SK-N-SH (cell line): Measurements from ENCODE around the gene TNFRSF4. TPM values are rescaled to one million over a fixed set of nuclear protein-coding genes. Genes with fewer than 3 reads are reported as not detected.

ENCODE experiments used
- CTCF ChIA-PET: fragments of 300-600, 350-600 bp; formaldehyde crosslinking; extraction: SDS; loops from one replicate; lab custom pipeline; 2021; lab: Yijun Ruan, JAX
- POLR2A ChIA-PET: fragments of 350-600 bp; sonication (Branson Sonifier 250); formaldehyde crosslinking; extraction: SDS; loops from one replicate; lab custom pipeline; 2020; ENCODE audit warnings: antibody characterized with exemption, inconsistent platforms; lab: Yijun Ruan, JAX
- DNase-seq: peaks from one replicate; pipeline ENCODE4 v3.0.0; 2012
- H2AFZ ChIP-seq: fragments of 200-600 bp; sonication (generic); 2 replicates; pipeline ENCODE4 v1.8.1; 2016; ENCODE audit warnings: antibody characterized with exemption, mild to moderate bottlenecking, low read depth
- H3F3A ChIP-seq: fragments of 200-600 bp; sonication (generic); replicated peaks from 2 replicates; pipeline ENCODE3; 2016; ENCODE audit warnings: antibody characterized with exemption, mild to moderate bottlenecking; ENCODE audit not compliant: insufficient read depth
- H3K27ac ChIP-seq, 2 experiments: fragments of 200-500 bp in 1 of 2; fragments of 200-600 bp in 1 of 2; sonication (Bioruptor generic) in 1 of 2; sonication (generic), shearing (Covaris generic) in 1 of 2; 2 replicates each; pipeline versions ENCODE4 v1.5.1 to v1.6.1; 2014 to 2016; ENCODE audit warnings: low read depth in 2 of 2, inconsistent platforms in 1 of 2, low read length in 1 of 2, mild to moderate bottlenecking in 1 of 2, mixed read lengths in 1 of 2
- H3K27me3 ChIP-seq: fragments of 200-600 bp; sonication (generic), shearing (Covaris generic); 2 replicates; pipeline ENCODE4 v1.6.1; 2016; ENCODE audit warnings: mixed run types; ENCODE audit not compliant: insufficient read depth
- H3K36me3 ChIP-seq, 2 experiments: fragments of 200-500 bp in 1 of 2; fragments of 200-600 bp in 1 of 2; sonication (Bioruptor generic) in 1 of 2; sonication (generic) in 1 of 2; replicated peaks in 1 of 2; 2 replicates each; pipeline versions ENCODE3 to v1.5.1; 2014 to 2016; ENCODE audit warnings: low read length in 1 of 2, mild to moderate bottlenecking in 1 of 2; ENCODE audit not compliant: insufficient read depth in 2 of 2, control insufficient read depth in 1 of 2
- H3K4me1 ChIP-seq, 2 experiments: fragments of 200-500 bp in 1 of 2; fragments of 200-600 bp in 1 of 2; sonication (Bioruptor generic) in 1 of 2; sonication (generic), shearing (Covaris generic) in 1 of 2; 2 replicates each; pipeline versions ENCODE4 v1.5.1 to v1.6.1; 2014 to 2016; ENCODE audit warnings: low read depth in 1 of 2, low read length in 1 of 2, mixed run types in 1 of 2; ENCODE audit not compliant: insufficient read depth in 2 of 2, control insufficient read depth in 1 of 2
- H3K4me2 ChIP-seq: fragments of 200-600 bp; sonication (generic), shearing (Covaris generic); 2 replicates; pipeline ENCODE4 v1.6.1; 2017; ENCODE audit warnings: mixed run types
- H3K4me3 ChIP-seq, 2 experiments: fragments of 200-500 bp in 1 of 2; fragments of 200-600 bp in 1 of 2; sonication (Bioruptor generic) in 1 of 2; sonication (generic), shearing (Covaris generic) in 1 of 2; 2 replicates each; pipeline versions ENCODE4 v1.5.1 to v1.8.1; 2014 to 2016; ENCODE audit warnings: low read depth in 2 of 2, inconsistent platforms in 1 of 2, low read length in 1 of 2, mild to moderate bottlenecking in 1 of 2, mixed read lengths in 1 of 2, moderate library complexity in 1 of 2
- H3K79me2 ChIP-seq: fragments of 200-600 bp; sonication (generic); 2 replicates; pipeline ENCODE4 v1.8.1; 2017; ENCODE audit warnings: mild to moderate bottlenecking; ENCODE audit not compliant: insufficient read depth
- H3K9ac ChIP-seq: fragments of 200-600 bp; sonication (generic); 2 replicates; pipeline ENCODE4 v1.6.1; 2017; ENCODE audit warnings: mixed run types
- H3K9me2 ChIP-seq: fragments of 200-600 bp; sonication (generic); 2 replicates; pipeline ENCODE4 v1.6.1; 2017; ENCODE audit warnings: mixed run types
- H3K9me3 ChIP-seq: fragments of 200-600 bp; sonication (generic); 2 replicates; pipeline ENCODE4 v1.6.1; 2017; ENCODE audit warnings: mixed run types, mild to moderate bottlenecking, moderate library complexity
- H4K20me1 ChIP-seq: fragments of 200-600 bp; sonication (generic); 2 replicates; pipeline ENCODE4 v1.6.1; 2017; ENCODE audit warnings: mild to moderate bottlenecking, mixed run types; ENCODE audit not compliant: insufficient read depth
- FOXJ3 ChIP-seq: sonication (generic); formaldehyde crosslinking; IDR thresholded peaks from 2 replicates; pipeline ENCODE4 v1.5.1; 2020; ENCODE audit warnings: mild to moderate bottlenecking, missing genetic modification reagents
- JUND ChIP-seq: IDR thresholded peaks from 2 replicates; pipeline ENCODE4 v1.4.0; 2012
- MEF2A ChIP-seq: IDR thresholded peaks from 2 replicates; pipeline ENCODE4 v1.4.0; 2012; ENCODE audit warnings: low read depth, borderline replicate concordance
- NFIC ChIP-seq: IDR thresholded peaks from 2 replicates; pipeline ENCODE4 v1.4.0; 2012; ENCODE audit warnings: borderline replicate concordance
- NRF1 ChIP-seq: IDR thresholded peaks from 2 replicates; pipeline ENCODE4 v1.6.1; 2012; ENCODE audit warnings: low read depth, mild to moderate bottlenecking, low read length
- RAD21 ChIP-seq: IDR thresholded peaks from 2 replicates; pipeline ENCODE4 v1.6.1; 2012; ENCODE audit warnings: mild to moderate bottlenecking, low read length
- SIN3A ChIP-seq: IDR thresholded peaks from 2 replicates; pipeline ENCODE4 v1.6.1; 2012; ENCODE audit warnings: low read depth, mild to moderate bottlenecking, low read length, moderate library complexity, borderline replicate concordance
- TAF1 ChIP-seq: IDR thresholded peaks from 2 replicates; pipeline ENCODE4 v1.6.1; 2012; ENCODE audit warnings: low read depth, mild to moderate bottlenecking, low read length, moderate library complexity, borderline replicate concordance
- TCF12 ChIP-seq: IDR thresholded peaks from 2 replicates; pipeline ENCODE4 v1.4.0; 2012
- TEAD4 ChIP-seq: IDR thresholded peaks from 2 replicates; pipeline ENCODE4 v1.4.0; 2012; ENCODE audit warnings: mild to moderate bottlenecking, borderline replicate concordance; ENCODE audit not compliant: insufficient read depth
- WGBS: methylation state at CpG from one replicate; pipeline ENCODE4 v1.1.6; 2017; ENCODE audit warnings: low lambda C conversion rate; 5-methylcytosine and 5-hydroxymethylcytosine counted together
- polyA plus RNA-seq, 3 experiments: library from polyadenylated mRNA; depleted of rRNA; stranded (reverse); fragments of >200 nt; gene quantifications; 2 replicates each; pipeline ENCODE4 v1.2.3, GENCODE V29; 2012
- TF ChIP-seq, protein P1 (sequence below): fragments of 200-600 bp; sonication (generic); IDR thresholded peaks from 2 replicates; pipeline ENCODE4 v1.6.1; 2017; ENCODE audit warnings: antibody characterized with exemption, mild to moderate bottlenecking, moderate library complexity
- TF ChIP-seq, protein P2 (sequence below): fragments of 150-350 bp; IDR thresholded peaks from 2 replicates; pipeline ENCODE4 v1.6.1; 2017; ENCODE audit warnings: antibody characterized with exemption, low read length, low read depth, borderline replicate concordance
- TF ChIP-seq, protein P3 (sequence below): IDR thresholded peaks from 2 replicates; pipeline ENCODE4 v1.4.0; 2012; ENCODE audit warnings: low read depth
- TF ChIP-seq, protein P4 (sequence below): fragments of 150-350 bp; IDR thresholded peaks from 2 replicates; pipeline ENCODE4 v1.6.1; 2016; ENCODE audit warnings: mild to moderate bottlenecking, low read depth, low read length
- TF ChIP-seq, protein P5 (sequence below): IDR thresholded peaks from 2 replicates; pipeline ENCODE4; 2012
- TF ChIP-seq, protein P6 (sequence below): IDR thresholded peaks from 2 replicates; pipeline ENCODE4 v1.4.0; 2012; ENCODE audit warnings: low read depth, borderline replicate concordance
- TF ChIP-seq, protein P7 (sequence below): IDR thresholded peaks from 2 replicates; pipeline ENCODE4 v1.4.0; 2012; ENCODE audit warnings: low read depth, borderline replicate concordance

Gene TNFRSF4
- polyA plus RNA-seq, 1 of the 3 experiments (the other 2 are of a cell fraction): not detected

DNA sequence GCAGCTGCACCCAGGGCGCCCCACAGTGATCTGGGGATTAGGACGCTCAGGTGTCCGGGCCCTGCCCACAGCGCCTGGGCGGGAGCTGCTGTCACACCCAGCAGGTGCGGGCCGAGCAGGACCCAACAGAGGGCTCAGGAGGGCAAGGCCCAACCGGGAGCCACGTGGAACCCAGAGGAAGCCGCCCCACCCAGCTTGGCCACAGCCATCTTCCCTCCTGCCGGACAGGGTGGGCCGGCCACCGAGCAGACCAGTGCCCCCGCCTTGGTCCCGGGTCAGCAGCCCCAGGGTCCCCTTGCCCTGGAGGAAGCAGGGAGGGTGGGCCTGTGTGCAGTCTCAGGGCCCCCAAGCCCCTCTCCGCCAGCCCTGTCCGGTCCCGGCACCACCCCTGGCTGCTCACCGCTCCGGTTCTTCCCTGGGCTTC, 46.5 kb downstream of the TNFRSF4 start:
- Histone ChIP-seq H2AFZ (no peak overlapping the region), H3K9me3 (no peaks in the 10 kb centered on the region), H3F3A (no peaks in the 10 kb centered on the region), H3K4me2 (no peak overlapping the region), H3K4me3 (no peak overlapping the region), H3K27ac (no peak overlapping the region), H3K9me2 (no peaks in the 10 kb centered on the region), H3K27me3 (no peaks in the 10 kb centered on the region), H3K9ac (no peak overlapping the region), H3K79me2 (no peaks in the 10 kb centered on the region), H3K4me1 (no peaks in the 10 kb centered on the region), H4K20me1 (no peaks in the 10 kb centered on the region), H3K36me3 (no peaks in the 10 kb centered on the region)
- ChIA-PET CTCF (interaction anchor here (0.6 kb wide), 1 partner anchor 45 kb away, joined by 3 read pairs; no protein-coding TSS in a partner anchor), POLR2A (no interaction called here)
- no peak for DNase-seq
- no CpG with 5 or more reads among the region's 20 CpGs for WGBS
- no peak for TF ChIP-seq TAF1
- TF ChIP-seq, protein P1, sequence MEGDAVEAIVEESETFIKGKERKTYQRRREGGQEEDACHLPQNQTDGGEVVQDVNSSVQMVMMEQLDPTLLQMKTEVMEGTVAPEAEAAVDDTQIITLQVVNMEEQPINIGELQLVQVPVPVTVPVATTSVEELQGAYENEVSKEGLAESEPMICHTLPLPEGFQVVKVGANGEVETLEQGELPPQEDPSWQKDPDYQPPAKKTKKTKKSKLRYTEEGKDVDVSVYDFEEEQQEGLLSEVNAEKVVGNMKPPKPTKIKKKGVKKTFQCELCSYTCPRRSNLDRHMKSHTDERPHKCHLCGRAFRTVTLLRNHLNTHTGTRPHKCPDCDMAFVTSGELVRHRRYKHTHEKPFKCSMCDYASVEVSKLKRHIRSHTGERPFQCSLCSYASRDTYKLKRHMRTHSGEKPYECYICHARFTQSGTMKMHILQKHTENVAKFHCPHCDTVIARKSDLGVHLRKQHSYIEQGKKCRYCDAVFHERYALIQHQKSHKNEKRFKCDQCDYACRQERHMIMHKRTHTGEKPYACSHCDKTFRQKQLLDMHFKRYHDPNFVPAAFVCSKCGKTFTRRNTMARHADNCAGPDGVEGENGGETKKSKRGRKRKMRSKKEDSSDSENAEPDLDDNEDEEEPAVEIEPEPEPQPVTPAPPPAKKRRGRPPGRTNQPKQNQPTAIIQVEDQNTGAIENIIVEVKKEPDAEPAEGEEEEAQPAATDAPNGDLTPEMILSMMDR: no peak
- no peak for TF ChIP-seq NFIC
- TF ChIP-seq, protein P2, sequence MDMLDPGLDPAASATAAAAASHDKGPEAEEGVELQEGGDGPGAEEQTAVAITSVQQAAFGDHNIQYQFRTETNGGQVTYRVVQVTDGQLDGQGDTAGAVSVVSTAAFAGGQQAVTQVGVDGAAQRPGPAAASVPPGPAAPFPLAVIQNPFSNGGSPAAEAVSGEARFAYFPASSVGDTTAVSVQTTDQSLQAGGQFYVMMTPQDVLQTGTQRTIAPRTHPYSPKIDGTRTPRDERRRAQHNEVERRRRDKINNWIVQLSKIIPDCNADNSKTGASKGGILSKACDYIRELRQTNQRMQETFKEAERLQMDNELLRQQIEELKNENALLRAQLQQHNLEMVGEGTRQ: no peak
- no peak for TF ChIP-seq FOXJ3 (CRISPR knock-in tag)
- no peak for TF ChIP-seq NRF1

DNA sequence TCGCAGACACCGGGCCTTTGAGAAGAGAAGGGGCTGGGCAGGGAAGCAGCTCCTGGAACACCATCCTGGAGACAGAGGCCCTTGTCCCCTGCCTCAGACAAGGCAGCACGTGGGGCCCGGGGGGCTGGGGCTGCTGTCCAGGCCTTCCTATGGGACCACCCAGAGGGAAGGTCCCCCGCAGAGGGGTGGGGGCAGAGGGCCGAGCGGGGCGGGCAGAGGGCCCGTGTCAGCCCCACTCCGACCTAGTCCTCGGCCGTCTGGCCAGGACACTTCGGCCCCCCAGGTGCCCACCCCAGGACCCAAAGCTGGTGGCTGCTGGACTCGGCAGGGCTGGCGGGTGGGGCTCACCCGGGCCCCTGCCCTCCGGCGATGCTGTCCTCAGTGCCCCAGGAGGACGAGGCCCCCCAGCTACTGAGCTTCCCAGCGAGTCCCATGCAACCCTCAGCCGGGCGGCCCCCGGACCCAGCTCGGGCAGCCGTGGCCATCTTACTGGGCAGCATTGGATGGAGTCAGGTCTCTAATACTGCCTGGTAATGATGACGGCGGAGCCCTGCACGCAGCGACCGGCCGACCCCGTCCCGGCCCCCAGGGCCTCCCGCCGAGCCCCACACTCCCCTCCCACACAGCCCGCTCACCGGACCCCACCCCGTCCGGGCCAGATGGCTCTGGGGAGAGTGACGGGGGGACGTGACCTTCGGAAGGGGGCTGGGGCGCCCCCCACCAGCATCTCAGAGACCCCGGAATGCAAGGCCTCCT, 47.1 kb downstream of the TNFRSF4 start:
- no peaks in the 10 kb centered on the region for H3K9me3 ChIP-seq
- no peaks in the 10 kb centered on the region for H3K27me3 ChIP-seq
- ChIA-PET POLR2A (no interaction called here), CTCF (no interaction called here)
- no CpG with 5 or more reads among the region's 44 CpGs for WGBS
- H3K4me2 ChIP-seq: no peak overlapping the region
- no peaks in the 10 kb centered on the region for H3K79me2 ChIP-seq
- H3F3A ChIP-seq: no peaks in the 10 kb centered on the region
- H3K4me1 ChIP-seq: no peaks in the 10 kb centered on the region
- no peaks in the 10 kb centered on the region for H3K36me3 ChIP-seq
- no peaks in the 10 kb centered on the region for H3K9me2 ChIP-seq
- no peak overlapping the region for H2AFZ ChIP-seq
- no peak overlapping the region for H3K4me3 ChIP-seq
- DNase-seq: no peak
- H3K27ac ChIP-seq: no peak overlapping the region
- no peak overlapping the region for H3K9ac ChIP-seq
- H4K20me1 ChIP-seq: no peaks in the 10 kb centered on the region
- TF ChIP-seq, protein P3, sequence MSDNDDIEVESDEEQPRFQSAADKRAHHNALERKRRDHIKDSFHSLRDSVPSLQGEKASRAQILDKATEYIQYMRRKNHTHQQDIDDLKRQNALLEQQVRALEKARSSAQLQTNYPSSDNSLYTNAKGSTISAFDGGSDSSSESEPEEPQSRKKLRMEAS: no peak
- TF ChIP-seq RAD21: no peak
- no peak for TF ChIP-seq SIN3A
- no peak for TF ChIP-seq TCF12
- no peak for TF ChIP-seq MEF2A
- TF ChIP-seq, protein P4, sequence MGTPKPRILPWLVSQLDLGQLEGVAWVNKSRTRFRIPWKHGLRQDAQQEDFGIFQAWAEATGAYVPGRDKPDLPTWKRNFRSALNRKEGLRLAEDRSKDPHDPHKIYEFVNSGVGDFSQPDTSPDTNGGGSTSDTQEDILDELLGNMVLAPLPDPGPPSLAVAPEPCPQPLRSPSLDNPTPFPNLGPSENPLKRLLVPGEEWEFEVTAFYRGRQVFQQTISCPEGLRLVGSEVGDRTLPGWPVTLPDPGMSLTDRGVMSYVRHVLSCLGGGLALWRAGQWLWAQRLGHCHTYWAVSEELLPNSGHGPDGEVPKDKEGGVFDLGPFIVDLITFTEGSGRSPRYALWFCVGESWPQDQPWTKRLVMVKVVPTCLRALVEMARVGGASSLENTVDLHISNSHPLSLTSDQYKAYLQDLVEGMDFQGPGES: no peak
- TF ChIP-seq, protein P5, sequence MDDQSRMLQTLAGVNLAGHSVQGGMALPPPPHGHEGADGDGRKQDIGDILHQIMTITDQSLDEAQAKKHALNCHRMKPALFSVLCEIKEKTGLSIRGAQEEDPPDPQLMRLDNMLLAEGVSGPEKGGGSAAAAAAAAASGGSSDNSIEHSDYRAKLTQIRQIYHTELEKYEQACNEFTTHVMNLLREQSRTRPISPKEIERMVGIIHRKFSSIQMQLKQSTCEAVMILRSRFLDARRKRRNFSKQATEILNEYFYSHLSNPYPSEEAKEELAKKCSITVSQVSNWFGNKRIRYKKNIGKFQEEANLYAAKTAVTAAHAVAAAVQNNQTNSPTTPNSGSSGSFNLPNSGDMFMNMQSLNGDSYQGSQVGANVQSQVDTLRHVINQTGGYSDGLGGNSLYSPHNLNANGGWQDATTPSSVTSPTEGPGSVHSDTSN: no peak
- no peak for TF ChIP-seq FOXJ3 (CRISPR knock-in tag)
- TF ChIP-seq, protein P6, sequence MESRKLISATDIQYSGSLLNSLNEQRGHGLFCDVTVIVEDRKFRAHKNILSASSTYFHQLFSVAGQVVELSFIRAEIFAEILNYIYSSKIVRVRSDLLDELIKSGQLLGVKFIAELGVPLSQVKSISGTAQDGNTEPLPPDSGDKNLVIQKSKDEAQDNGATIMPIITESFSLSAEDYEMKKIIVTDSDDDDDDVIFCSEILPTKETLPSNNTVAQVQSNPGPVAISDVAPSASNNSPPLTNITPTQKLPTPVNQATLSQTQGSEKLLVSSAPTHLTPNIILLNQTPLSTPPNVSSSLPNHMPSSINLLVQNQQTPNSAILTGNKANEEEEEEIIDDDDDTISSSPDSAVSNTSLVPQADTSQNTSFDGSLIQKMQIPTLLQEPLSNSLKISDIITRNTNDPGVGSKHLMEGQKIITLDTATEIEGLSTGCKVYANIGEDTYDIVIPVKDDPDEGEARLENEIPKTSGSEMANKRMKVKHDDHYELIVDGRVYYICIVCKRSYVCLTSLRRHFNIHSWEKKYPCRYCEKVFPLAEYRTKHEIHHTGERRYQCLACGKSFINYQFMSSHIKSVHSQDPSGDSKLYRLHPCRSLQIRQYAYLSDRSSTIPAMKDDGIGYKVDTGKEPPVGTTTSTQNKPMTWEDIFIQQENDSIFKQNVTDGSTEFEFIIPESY: no peak
- TF ChIP-seq JUND: no peak
- no peak for TF ChIP-seq TEAD4
- TF ChIP-seq, protein P7, sequence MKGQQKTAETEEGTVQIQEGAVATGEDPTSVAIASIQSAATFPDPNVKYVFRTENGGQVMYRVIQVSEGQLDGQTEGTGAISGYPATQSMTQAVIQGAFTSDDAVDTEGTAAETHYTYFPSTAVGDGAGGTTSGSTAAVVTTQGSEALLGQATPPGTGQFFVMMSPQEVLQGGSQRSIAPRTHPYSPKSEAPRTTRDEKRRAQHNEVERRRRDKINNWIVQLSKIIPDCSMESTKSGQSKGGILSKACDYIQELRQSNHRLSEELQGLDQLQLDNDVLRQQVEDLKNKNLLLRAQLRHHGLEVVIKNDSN: no peak
